Endothelial cell of umbilical vein (primary cell): ENCODE measurements around the gene DAB2. TPM values are rescaled to one million over a fixed set of nuclear protein-coding genes. Genes with fewer than 3 reads are reported as not detected.

Experiments
- BruUV-seq: library from RNA; stranded (reverse); fragments of 400-500 nt; replicated peaks from 2 replicates; lab custom pipeline; 2021; lab: Mats Ljungman, UMichigan
- CTCF ChIA-PET: fragments of 300-600, 350-600 bp; sonication (Branson Sonifier 250); formaldehyde crosslinking; loops from one replicate; lab custom pipeline; 2021; ENCODE audit warnings: antibody characterized with exemption, inconsistent platforms; lab: Charles Lee
- POLR2A ChIA-PET: fragments of 300-600, 350-600 bp; sonication (Branson Sonifier 250); formaldehyde crosslinking; loops from one replicate; lab custom pipeline; 2021; ENCODE audit warnings: antibody characterized with exemption, inconsistent platforms; lab: Charles Lee
- DNase-seq: peaks from one replicate; pipeline ENCODE4 v3.0.0-alpha.2; 2011; ENCODE audit warnings: low read depth, low spot score
- FAIRE-seq: peaks from 2 replicates; lab custom pipeline; 2011; peaks lifted over from hg19 to GRCh38; lab: Jason Lieb, UNC
- H2AFZ ChIP-seq: 2 replicates; pipeline ENCODE4 v1.6.0; 2012; ENCODE audit warnings: low read depth, low read length, control low read depth, inconsistent platforms
- H3K27ac ChIP-seq: 2 replicates; pipeline ENCODE4 v1.5.1; 2011; ENCODE audit warnings: low read depth, mild to moderate bottlenecking, control low read depth, low read length, moderate library complexity; ENCODE audit not compliant: insufficient read depth
- H3K27me3 ChIP-seq, 2 experiments: 2 replicates each; pipeline versions ENCODE4 v1.6.0 to v1.6.1; 2011; ENCODE audit warnings: low read length in 2 of 2, mixed read lengths in 1 of 2; ENCODE audit not compliant: control insufficient read depth in 2 of 2, insufficient read depth in 2 of 2
- H3K36me3 ChIP-seq, 2 experiments: 2 replicates in 1 of 2; 3 replicates in 1 of 2; pipeline ENCODE4 v1.5.1; 2011; ENCODE audit warnings: low read length in 2 of 2, mild to moderate bottlenecking in 1 of 2, moderate library complexity in 1 of 2; ENCODE audit not compliant: control insufficient read depth in 2 of 2, insufficient read depth in 2 of 2; ENCODE audit errors: extremely low read depth in 1 of 2
- H3K4me1 ChIP-seq: 3 replicates; pipeline ENCODE4 v1.5.1; 2011; ENCODE audit warnings: mild to moderate bottlenecking, low read length; ENCODE audit not compliant: control insufficient read depth, insufficient read depth; ENCODE audit errors: extremely low read depth
- H3K4me2 ChIP-seq: 2 replicates; pipeline ENCODE4 v1.6.1; 2011; ENCODE audit warnings: low read length, control low read depth, mixed read lengths; ENCODE audit not compliant: insufficient read depth
- H3K4me3 ChIP-seq, 3 experiments: fragments of 200-600 bp in 1 of 3; sonication (generic), shearing (Covaris generic) in 1 of 3; replicated peaks in 1 of 3; 2 replicates each; pipeline ENCODE4 v1.5.1; 2011 to 2016; ENCODE audit warnings: control low read depth in 3 of 3, low read length in 3 of 3, mild to moderate bottlenecking in 2 of 3, inconsistent platforms in 1 of 3, low read depth in 1 of 3, moderate library complexity in 1 of 3; ENCODE audit not compliant: insufficient read depth in 1 of 3
- H3K79me2 ChIP-seq: 2 replicates; pipeline ENCODE4 v1.6.0; 2012; ENCODE audit warnings: low read length, inconsistent platforms; ENCODE audit not compliant: control insufficient read depth, insufficient read depth
- H3K9ac ChIP-seq: replicated peaks from 2 replicates; pipeline ENCODE3; 2011; ENCODE audit warnings: low read length, control low read depth; ENCODE audit not compliant: insufficient read depth; ENCODE audit errors: extremely low read depth
- H3K9me1 ChIP-seq: replicated peaks from 3 replicates; pipeline ENCODE4 v1.6.0; 2011; ENCODE audit warnings: mild to moderate bottlenecking, low read length; ENCODE audit not compliant: control insufficient read depth, insufficient read depth; ENCODE audit errors: extremely low read depth
- H3K9me3 ChIP-seq: replicated peaks from 2 replicates; pipeline ENCODE4 v1.5.1; 2012; ENCODE audit warnings: low read length, inconsistent platforms; ENCODE audit not compliant: control insufficient read depth, insufficient read depth
- H4K20me1 ChIP-seq: replicated peaks from 2 replicates; pipeline ENCODE3; 2011; ENCODE audit warnings: mild to moderate bottlenecking, low read length; ENCODE audit not compliant: control insufficient read depth, insufficient read depth; ENCODE audit errors: extremely low read depth
- CTCF ChIP-seq, 2 donors: IDR thresholded peaks; 1 replicate in 1 of 2; 2 replicates in 1 of 2; pipeline ENCODE4 v1.5.1; 2011; ENCODE audit warnings: low read length in 2 of 2, mild to moderate bottlenecking in 2 of 2, moderate library complexity in 2 of 2, control low read depth in 1 of 2, inconsistent platforms in 1 of 2, low read depth in 1 of 2; ENCODE audit not compliant: insufficient read depth in 1 of 2; ENCODE audit errors: extremely low read depth in 1 of 2
- EZH2 ChIP-seq: IDR thresholded peaks from 2 replicates; pipeline ENCODE4 v1.6.1; 2012; ENCODE audit warnings: borderline replicate concordance, low read depth, mild to moderate bottlenecking, moderate library complexity, low read length, inconsistent platforms; ENCODE audit not compliant: severe bottlenecking
- FOS ChIP-seq: IDR thresholded peaks from 2 replicates; pipeline ENCODE4 v1.6.1; 2011; ENCODE audit warnings: mild to moderate bottlenecking, low read length, moderate library complexity, borderline replicate concordance; ENCODE audit not compliant: insufficient read depth
- GATA2 ChIP-seq: IDR thresholded peaks from 2 replicates; pipeline ENCODE4 v1.7.0; 2011; ENCODE audit warnings: low read depth, mild to moderate bottlenecking, moderate library complexity, mixed read lengths, low read length; ENCODE audit not compliant: insufficient read length, insufficient read depth
- JUN ChIP-seq: IDR thresholded peaks from 2 replicates; pipeline ENCODE4 v1.6.1; 2011; ENCODE audit warnings: borderline replicate concordance, low read depth; ENCODE audit not compliant: insufficient read length, insufficient read depth
- MAX ChIP-seq: IDR thresholded peaks from 2 replicates; pipeline ENCODE4 v1.6.1; 2011; ENCODE audit not compliant: insufficient read depth, insufficient read length
- MYC ChIP-seq: IDR thresholded peaks from one replicate; pipeline ENCODE4 v1.6.1; 2011; ENCODE audit warnings: mild to moderate bottlenecking, low read depth, low read length
- POLR2A ChIP-seq: IDR thresholded peaks from 2 replicates; pipeline ENCODE4 v1.6.1; 2012; ENCODE audit warnings: low read depth, mild to moderate bottlenecking, control low read depth, low read length
- POLR2AphosphoS5 ChIP-seq: IDR thresholded peaks from 2 replicates; pipeline ENCODE4 v1.6.1; 2012; ENCODE audit warnings: low read depth, mild to moderate bottlenecking, control low read depth, low read length, moderate library complexity; ENCODE audit not compliant: insufficient read depth
- dilution Hi-C: fragments of 300-500 bp; cut with MboI; formaldehyde crosslinking; loops from one replicate; pipeline ENCODE4 v1.15.0; 2019; ENCODE audit warnings: low sequenced_read_pairs; ENCODE audit not compliant: extremely low pct_ligation_motif_present
- intact Hi-C: fragments of 100-400 bp; cut with micrococcal nuclease; formaldehyde crosslinking; loops from one replicate; pipeline ENCODE4 v1.10.0; 2022
- polyA plus RNA-seq, 4 experiments: library from polyadenylated mRNA; depleted of rRNA in 3 of 4; stranded (reverse) in 3 of 4; unstranded in 1 of 4; fragments of >200 nt; gene quantifications; 2 replicates each; pipeline versions ENCODE4 v1.2.1 to v1.2.3, GENCODE V29; 2011 to 2012; ENCODE audit warnings: missing spikeins in 1 of 4
- total RNA-seq: library from RNA; stranded (reverse); gene quantifications from 2 replicates; pipeline ENCODE4 v1.2.3, GENCODE V29; 2021

DAB2 gene
- total and polyA plus RNA-seq, 2 donors (not counting 3 experiments of a cell fraction or from before 2014, with no cell fraction given): 168 to 283 TPM

- CTCF ChIA-PET: interaction anchor here (1.0 kb wide), 1 partner anchor 123 kb away, joined by 3 read pairs; no protein-coding TSS in a partner anchor
- Histone ChIP-seq H3K4me2 (no peak overlapping the region), H4K20me1 (no peaks in the 10 kb centered on the region), H3K79me2 (no peaks in the 10 kb centered on the region), H3K27ac (no peak overlapping the region), H3K27me3 (no peaks in the 10 kb centered on the region), H3K36me3 (no peaks in the 10 kb centered on the region), H3K9me3 (no peaks in the 10 kb centered on the region), H2AFZ (no peak overlapping the region), H3K4me3 (no peak overlapping the region), H3K9me1 (no peaks in the 10 kb centered on the region), H3K9ac (no peak overlapping the region), H3K4me1 (no peaks in the 10 kb centered on the region)
- no peak for TF ChIP-seq MAX
- no peak for TF ChIP-seq JUN
- no peak for TF ChIP-seq FOS
- no peak for TF ChIP-seq CTCF (IDR thresholded peaks at IDR 0.05; ENCODE audit: extremely low read depth in 1 of 2, insufficient read depth in 1 of 2, low read depth in 1 of 2, low read length in 2 of 2)
- no peak for TF ChIP-seq POLR2AphosphoS5
- no peak for TF ChIP-seq GATA2
- TF ChIP-seq POLR2A: no peak
- no peak for TF ChIP-seq MYC
- no peak for TF ChIP-seq EZH2
- dilution Hi-C loops (no loop called here), intact Hi-C loops (no loop called here)
- POLR2A ChIA-PET: interaction anchor here (0.6 kb wide), 1 partner anchor 1545 kb away, joined by 3 read pairs; no protein-coding TSS in a partner anchor
- FAIRE-seq: no peak
- no peak for DNase-seq
- no TSS peak for BruUV-seq
Observed at GRCh38 chr5:39340506-39340905, 84.3 kb downstream of the DAB2 start.
